Transverse colon (tissue), 4 donors: Measurements from ENCODE around the gene SSRP1. TPM values are rescaled to one million over a fixed set of nuclear protein-coding genes. Genes with fewer than 3 reads are reported as not detected.

ENCODE experiments used
- DNase-seq: peaks from one replicate; pipeline ENCODE4 v3.0.0-alpha.2; 2019
- H3K27ac ChIP-seq, 4 donors: fragments of 200-600 bp; sonication (generic); 2 replicates each; pipeline ENCODE4 v1.5.1; 2016 to 2018; ENCODE audit warnings: inconsistent platforms in 4 of 4
- H3K27me3 ChIP-seq: fragments of 200-600 bp; sonication (generic); 2 replicates; pipeline ENCODE4 v1.5.1; 2017; ENCODE audit warnings: inconsistent platforms
- H3K36me3 ChIP-seq, 4 donors: fragments of 200-600 bp; sonication (generic); 2 replicates each; pipeline ENCODE4 v1.5.1; 2017 to 2019; ENCODE audit warnings: inconsistent platforms in 4 of 4
- H3K4me1 ChIP-seq, 4 donors: fragments of 200-600 bp; sonication (generic); 2 replicates each; pipeline ENCODE4 v1.5.1; 2017 to 2020; ENCODE audit warnings: inconsistent platforms in 4 of 4
- H3K4me3 ChIP-seq, 4 donors: fragments of 200-600 bp; sonication (generic); 1 replicate in 1 of 4; 2 replicates in 3 of 4; pipeline versions ENCODE4 v1.5.1 to v1.6.1; 2017 to 2019; ENCODE audit warnings: inconsistent platforms in 4 of 4
- H3K9me3 ChIP-seq, 2 donors: fragments of 200-600 bp; sonication (generic); 2 replicates each; pipeline ENCODE4 v1.5.1; 2017 to 2019; ENCODE audit warnings: inconsistent platforms in 2 of 2
- CTCF ChIP-seq, 5 experiments: fragments of 200-600 bp in 3 of 5; fragments of 450-650 bp in 2 of 5; sonication (generic) in 3 of 5; IDR thresholded peaks; 1 replicate in 2 of 5; 2 replicates in 3 of 5; pipeline ENCODE4 v1.5.1; 2016 to 2017; ENCODE audit warnings: antibody characterized with exemption in 5 of 5, inconsistent platforms in 3 of 5, mild to moderate bottlenecking in 2 of 5, moderate library complexity in 1 of 5
- EP300 ChIP-seq: sonication (generic); formaldehyde crosslinking; IDR thresholded peaks from one replicate; pipeline ENCODE4 v1.6.1; 2017; ENCODE audit warnings: antibody characterized with exemption, low read depth
- POLR2A ChIP-seq: fragments of 450-650 bp; IDR thresholded peaks from one replicate; pipeline ENCODE4 v1.6.1; 2016; ENCODE audit warnings: antibody characterized with exemption, mild to moderate bottlenecking, moderate library complexity
- POLR2AphosphoS5 ChIP-seq, 3 donors: sonication (generic); formaldehyde crosslinking; IDR thresholded peaks; one replicate each; pipeline ENCODE4 v1.6.1; 2016; ENCODE audit warnings: antibody characterized with exemption in 3 of 3
- WGBS, 2 donors: methylation state at CpG; one replicate each; pipeline ENCODE4 v1.1.5; 2018; ENCODE audit warnings: low coverage in 1 of 2; 5-methylcytosine and 5-hydroxymethylcytosine counted together
- in situ Hi-C, 4 donors: fragments of 200-750 bp; cut with MboI; loops; one replicate each; pipeline versions ENCODE4 v1.15.0 to v1.15.1; 2017; ENCODE audit warnings: low sequenced_read_pairs in 3 of 4, low pct_ligation_motif_present in 1 of 4, low pct_unique_long_range_greater_than_20kb in 1 of 4
- intact Hi-C: fragments of 100-400 bp; cut with DNase I; formaldehyde crosslinking; loops from one replicate; pipeline ENCODE4 v1.15.1; 2023; ENCODE audit warnings: low total_unique reads
- total RNA-seq, 4 donors: library from RNA; depleted of rRNA; stranded (reverse); fragments of >200 nt; gene quantifications; one replicate each; pipeline ENCODE4 v1.1.0, GENCODE V29; 2016

SSRP1 gene
- total RNA-seq, 4 donors from 2014 or later = 32.0 to 59.4 (median 45.5) TPM

GRCh38 chr11:57303990-57304579, 31.6 kb downstream of the SSRP1 start:
- peaks cover 8 to 12% of the 10 kb centered on the region in 2 donors for H3K9me3 ChIP-seq
- no peak overlapping the region for H3K27ac ChIP-seq
- in situ Hi-C loops = no loop called here
- H3K4me3 ChIP-seq = no peak overlapping the region
- H3K27me3 ChIP-seq = no peaks in the 10 kb centered on the region
- 88% methylated on average over 8 of the region's 8 CpGs; no CpG with 5 or more reads in 1 of the 2 donors for WGBS, 2 donors
- H3K36me3 ChIP-seq = peaks cover 0 to 43% (median 22%) of the 10 kb centered on the region in 4 donors
- no peak for DNase-seq
- TF ChIP-seq POLR2A (no peak), EP300 (no peak), POLR2AphosphoS5 (IDR thresholded peaks at IDR 0.05) (no peak), CTCF (IDR thresholded peaks at IDR 0.05) (no peak)
- H3K4me1 ChIP-seq = peaks cover 4 to 42% (median 11%) of the 10 kb centered on the region in 4 donors
- intact Hi-C loops = no loop called here

DNA sequence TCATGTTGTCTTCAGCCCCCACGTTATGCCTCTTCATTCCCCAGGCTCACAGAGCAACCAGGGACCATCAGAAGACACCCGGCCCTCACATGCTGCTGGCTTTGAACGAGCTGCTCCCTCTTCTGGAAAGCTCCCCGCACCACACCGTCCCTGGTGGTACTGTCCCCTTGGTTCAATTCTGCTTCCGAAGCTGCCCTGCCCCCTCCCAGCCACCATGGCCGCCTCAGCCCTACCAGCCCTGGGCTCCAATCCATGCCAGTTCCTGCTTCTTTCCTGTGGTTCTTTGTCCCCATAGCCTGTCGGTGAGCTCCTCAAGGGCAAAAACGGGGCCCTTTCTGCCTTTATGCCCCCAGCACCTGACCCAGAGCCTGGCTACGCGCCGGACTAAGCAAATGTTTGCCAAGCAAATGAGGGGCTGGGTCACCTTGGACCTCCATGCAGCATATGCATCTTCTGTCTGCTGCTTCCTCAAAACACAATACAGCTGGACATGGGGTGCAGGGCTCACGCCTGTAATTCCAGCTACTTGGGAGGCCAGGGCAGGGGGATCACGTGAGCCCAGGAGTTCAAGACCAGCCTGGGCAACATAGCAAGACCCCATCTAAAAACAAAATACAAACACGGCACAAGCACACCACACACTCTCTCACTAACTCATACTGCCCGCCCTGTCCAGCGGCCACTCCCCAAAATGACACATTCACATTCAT, 32.3 kb downstream of the SSRP1 start:
- H3K27ac ChIP-seq = no peak overlapping the region
- peaks cover 8 to 14% of the 10 kb centered on the region in 2 donors for H3K9me3 ChIP-seq
- no peak for TF ChIP-seq CTCF (IDR thresholded peaks at IDR 0.05)
- no peak for TF ChIP-seq EP300
- TF ChIP-seq POLR2A = no peak
- TF ChIP-seq POLR2AphosphoS5 (IDR thresholded peaks at IDR 0.05) = no peak
- no peaks in the 10 kb centered on the region for H3K27me3 ChIP-seq
- no peak overlapping the region for H3K4me3 ChIP-seq
- intact Hi-C loops (no loop called here), in situ Hi-C loops (no loop called here)
- H3K36me3 ChIP-seq = peaks cover 0 to 49% (median 25%) of the 10 kb centered on the region in 4 donors
- DNase-seq = no peak
- H3K4me1 ChIP-seq = peaks cover 4 to 40% (median 11%) of the 10 kb centered on the region in 4 donors
- WGBS, 2 donors = 88% methylated on average over 17 of the region's 17 CpGs; no CpG with 5 or more reads in 1 of the 2 donors

GRCh38 chr11:57302489-57302888, 33.2 kb downstream of the SSRP1 start:
- Histone ChIP-seq H3K36me3 (peaks cover 0 to 49% (median 26%) of the 10 kb centered on the region in 4 donors), H3K4me3 (no peak overlapping the region), H3K9me3 (peaks cover 8 to 14% of the 10 kb centered on the region in 2 donors), H3K27ac (no peak overlapping the region), H3K27me3 (no peaks in the 10 kb centered on the region), H3K4me1 (peaks cover 4 to 37% (median 11%) of the 10 kb centered on the region in 4 donors)
- DNase-seq = no peak
- in situ Hi-C loops (no loop called here), intact Hi-C loops (no loop called here)
- WGBS, 2 donors = 97% methylated on average over 14 of the region's 15 CpGs; no CpG with 5 or more reads in 1 of the 2 donors
- TF ChIP-seq EP300 (no peak), CTCF (IDR thresholded peaks at IDR 0.05) (no peak), POLR2AphosphoS5 (IDR thresholded peaks at IDR 0.05) (no peak), POLR2A (no peak)

DNA sequence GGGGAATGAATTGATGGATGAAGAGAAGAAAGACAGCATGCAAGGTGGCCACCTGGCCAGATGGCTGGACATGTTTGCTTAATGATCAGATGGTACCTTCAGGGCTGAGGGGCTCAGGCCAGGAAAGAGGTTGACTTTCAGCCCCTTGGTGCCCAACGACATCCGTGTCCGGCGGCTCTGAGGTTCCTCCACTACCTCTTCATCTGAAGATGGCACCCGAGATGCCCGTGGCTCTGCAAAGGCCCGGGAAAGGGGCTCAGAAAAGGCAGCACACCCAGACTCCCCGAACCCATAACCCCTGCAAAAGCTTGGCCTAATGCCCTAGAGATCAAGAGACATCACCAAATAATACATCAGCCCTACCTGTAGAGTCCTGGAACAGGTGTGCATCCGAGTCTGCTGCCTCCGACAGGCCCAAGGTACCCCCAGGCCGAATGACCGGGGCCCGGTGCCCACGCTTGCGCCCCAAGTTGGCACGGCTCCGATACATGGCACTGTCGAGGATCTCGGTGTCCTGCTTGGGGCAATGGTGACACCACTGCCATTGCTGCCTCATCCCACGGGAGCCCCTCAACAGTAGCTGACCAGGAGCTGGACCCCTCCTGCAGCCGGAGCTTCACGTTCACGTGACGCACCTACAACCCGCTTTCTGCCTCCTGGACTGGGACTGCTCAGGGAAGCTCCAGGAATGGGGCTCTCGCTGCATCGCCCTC, 33.8 kb downstream of the SSRP1 start:
- peaks cover 0 to 49% (median 26%) of the 10 kb centered on the region in 4 donors for H3K36me3 ChIP-seq
- H3K27ac ChIP-seq = no peak overlapping the region
- peaks cover 8 to 14% of the 10 kb centered on the region in 2 donors for H3K9me3 ChIP-seq
- H3K27me3 ChIP-seq = no peaks in the 10 kb centered on the region
- H3K4me1 ChIP-seq = peaks cover 4 to 30% (median 11%) of the 10 kb centered on the region in 4 donors
- intact Hi-C loops (no loop called here), in situ Hi-C loops (no loop called here)
- 97% methylated on average over 26 of the region's 27 CpGs; no CpG with 5 or more reads in 1 of the 2 donors for WGBS, 2 donors
- H3K4me3 ChIP-seq = no peak overlapping the region
- TF ChIP-seq POLR2A = no peak
- no peak for TF ChIP-seq EP300
- no peak for TF ChIP-seq POLR2AphosphoS5 (IDR thresholded peaks at IDR 0.05)
- TF ChIP-seq CTCF (IDR thresholded peaks at IDR 0.05) = no peak
- DNase-seq = no peak
